ENCODE data around the gene TMEM209. TPM values are rescaled to one million over a fixed set of nuclear protein-coding genes. Genes with fewer than 3 reads are reported as not detected.

TMEM209 gene
- total RNA-seq, 1 donor from 2014 or later: 15.1 TPM

GRCh38 chr7:130154131-130154500 is 51.1 kb downstream of the TMEM209 start:
- Histone ChIP-seq H3K9me3 (ENCODE audit: insufficient read depth, low read depth, low read length) (peaks cover 3% of the 10 kb centered on the region), H3K4me3 (ENCODE audit: insufficient read depth, low read depth, low read length) (no peak overlapping the region), H3K27ac (ENCODE audit: low read depth, low read length) (no peak overlapping the region), H3K27me3 (ENCODE audit: insufficient read depth, low read length) (no peaks in the 10 kb centered on the region), H3K4me2 (ENCODE audit: low read length) (no peak overlapping the region), H3K4me1 (ENCODE audit: insufficient read depth, low read length) (peaks cover 9% of the 10 kb centered on the region), H3K79me2 (ENCODE audit: insufficient read depth, low read length) (no peaks in the 10 kb centered on the region), H2AFZ (ENCODE audit: low read depth, low read length) (no peak overlapping the region), H4K20me1 (ENCODE audit: insufficient read depth, low read length) (no peaks in the 10 kb centered on the region), H3K9ac (ENCODE audit: low read length) (no peak overlapping the region), H3K36me3 (ENCODE audit: insufficient read depth, low read length) (no peaks in the 10 kb centered on the region)
- Mint-ChIP-seq H3K27me3 (ENCODE audit: low read depth, unreplicated experiment) (no peaks in the 10 kb centered on the region), H3K9me3 (ENCODE audit: unreplicated experiment) (no peaks in the 10 kb centered on the region), H3K4me1 (ENCODE audit: low read depth, unreplicated experiment) (peaks cover under 1% of the 10 kb centered on the region), H3K36me3 (ENCODE audit: low read depth, unreplicated experiment) (peaks cover 16% of the 10 kb centered on the region), H3K27ac (ENCODE audit: unreplicated experiment) (no peak overlapping the region), H3K4me3 (ENCODE audit: unreplicated experiment) (no peak overlapping the region)
- DNase-seq (ENCODE audit: low read depth) (no peak), FAIRE-seq (no peak)
- TF ChIP-seq EZH2 (IDR thresholded peaks at IDR 0.05; ENCODE audit: insufficient read depth, low read length) (no peak), CTCF (IDR thresholded peaks at IDR 0.05; ENCODE audit: insufficient read depth, low read depth, low read length) (no peak)

- H4K20me1 ChIP-seq (ENCODE audit: insufficient read depth, low read length): no peaks in the 10 kb centered on the region
- no peaks in the 10 kb centered on the region for H3K27me3 ChIP-seq (ENCODE audit: insufficient read depth, low read length)
- H3K27ac ChIP-seq (ENCODE audit: low read depth, low read length): no peak overlapping the region
- H3K36me3 ChIP-seq (ENCODE audit: insufficient read depth, low read length): no peaks in the 10 kb centered on the region
- Mint-ChIP-seq H3K27me3 (ENCODE audit: low read depth, unreplicated experiment) (no peaks in the 10 kb centered on the region), H3K4me1 (ENCODE audit: low read depth, unreplicated experiment) (peaks cover 2% of the 10 kb centered on the region), H3K4me3 (ENCODE audit: unreplicated experiment) (no peak overlapping the region), H3K27ac (ENCODE audit: unreplicated experiment) (no peak overlapping the region), H3K36me3 (ENCODE audit: low read depth, unreplicated experiment) (peaks cover 15% of the 10 kb centered on the region), H3K9me3 (ENCODE audit: unreplicated experiment) (no peaks in the 10 kb centered on the region)
- no peak overlapping the region for H2AFZ ChIP-seq (ENCODE audit: low read depth, low read length)
- peaks cover 9% of the 10 kb centered on the region for H3K4me1 ChIP-seq (ENCODE audit: insufficient read depth, low read length)
- FAIRE-seq (no peak), DNase-seq (ENCODE audit: low read depth) (no peak)
- H3K79me2 ChIP-seq (ENCODE audit: insufficient read depth, low read length): no peaks in the 10 kb centered on the region
- no peak for TF ChIP-seq EZH2 (IDR thresholded peaks at IDR 0.05; ENCODE audit: insufficient read depth, low read length)
- TF ChIP-seq CTCF (IDR thresholded peaks at IDR 0.05; ENCODE audit: insufficient read depth, low read depth, low read length): no peak
- H3K4me2 ChIP-seq (ENCODE audit: low read length): peak overlapping the region; percentile 48
- no peak overlapping the region for H3K9ac ChIP-seq (ENCODE audit: low read length)
- peaks cover 3% of the 10 kb centered on the region for H3K9me3 ChIP-seq (ENCODE audit: insufficient read depth, low read depth, low read length)
- H3K4me3 ChIP-seq (ENCODE audit: insufficient read depth, low read depth, low read length): no peak overlapping the region
Measured at GRCh38 chr7:130153211-130153908, 51.8 kb downstream of the TMEM209 start.

- Mint-ChIP-seq H3K27me3 (ENCODE audit: low read depth, unreplicated experiment) (no peaks in the 10 kb centered on the region), H3K9me3 (ENCODE audit: unreplicated experiment) (no peaks in the 10 kb centered on the region), H3K4me3 (ENCODE audit: unreplicated experiment) (no peak overlapping the region), H3K36me3 (ENCODE audit: low read depth, unreplicated experiment) (peaks cover 9% of the 10 kb centered on the region), H3K27ac (ENCODE audit: unreplicated experiment) (no peak overlapping the region), H3K4me1 (ENCODE audit: low read depth, unreplicated experiment) (peaks cover 2% of the 10 kb centered on the region)
- FAIRE-seq (no peak), DNase-seq (ENCODE audit: low read depth) (peak; percentile 58)
- no peaks in the 10 kb centered on the region for H4K20me1 ChIP-seq (ENCODE audit: insufficient read depth, low read length)
- peak overlapping the region; percentile 48 for H3K4me2 ChIP-seq (ENCODE audit: low read length)
- H2AFZ ChIP-seq (ENCODE audit: low read depth, low read length): peak overlapping the region; percentile 53
- peaks cover 3% of the 10 kb centered on the region for H3K9me3 ChIP-seq (ENCODE audit: insufficient read depth, low read depth, low read length)
- H3K4me1 ChIP-seq (ENCODE audit: insufficient read depth, low read length): peaks cover 9% of the 10 kb centered on the region
- H3K9ac ChIP-seq (ENCODE audit: low read length): peak overlapping the region; percentile 6
- no peak overlapping the region for H3K4me3 ChIP-seq (ENCODE audit: insufficient read depth, low read depth, low read length)
- TF ChIP-seq EZH2 (IDR thresholded peaks at IDR 0.05; ENCODE audit: insufficient read depth, low read length): no peak
- no peak for TF ChIP-seq CTCF (IDR thresholded peaks at IDR 0.05; ENCODE audit: insufficient read depth, low read depth, low read length)
- H3K27me3 ChIP-seq (ENCODE audit: insufficient read depth, low read length): no peaks in the 10 kb centered on the region
- no peaks in the 10 kb centered on the region for H3K36me3 ChIP-seq (ENCODE audit: insufficient read depth, low read length)
- H3K27ac ChIP-seq (ENCODE audit: low read depth, low read length): no peak overlapping the region
- no peaks in the 10 kb centered on the region for H3K79me2 ChIP-seq (ENCODE audit: insufficient read depth, low read length)
Measured at GRCh38 chr7:130152493-130153210, 52.6 kb downstream of the TMEM209 start.

All from astrocyte (in vitro differentiated cells and primary cell).